ENCODE data around the gene CNGA1.

Gene CNGA1

GRCh38 chr4:48033412-48033811 lies 16.9 kb upstream of the CNGA1 start:
- TF ChIP-seq L3MBTL2 (conservative IDR thresholded peaks at IDR 0.05) (no peak), SUZ12 (IDR thresholded peaks at IDR 0.05) (no peak), FOXK2 (IDR thresholded peaks at IDR 0.05) (no peak), PKNOX1 (IDR thresholded peaks at IDR 0.05) (no peak), LEF1 (IDR thresholded peaks at IDR 0.05; ENCODE audit: borderline replicate concordance) (no peak), FOXA1 (IDR thresholded peaks at IDR 0.05) (no peak), BHLHE40 (IDR thresholded peaks at IDR 0.05; ENCODE audit: borderline replicate concordance) (no peak), NFRKB (IDR thresholded peaks at IDR 0.05) (no peak), ZNF384 (IDR thresholded peaks at IDR 0.05) (no peak), HDGF (IDR thresholded peaks at IDR 0.05; ENCODE audit: borderline replicate concordance) (no peak)
- ChIA-PET CTCF (interaction anchor here (0.8 to 1.2 kb wide), 3 partner anchors 9 to 15 kb away, joined by 3 read pairs; no protein-coding TSS in a partner anchor), POLR2A (no interaction called here)
- DNase-seq (ENCODE audit: extremely low spot score): no peak

GRCh38 chr4:48032721-48033120 lies 16.2 kb upstream of the CNGA1 start:
- no peak for DNase-seq (ENCODE audit: extremely low spot score)
- ChIA-PET CTCF (interaction anchor here (0.6 to 0.8 kb wide), 2 partner anchors 69 to 76 kb away, joined by 3 read pairs; no protein-coding TSS in a partner anchor), POLR2A (no interaction called here)
- no peak for TF ChIP-seq NFRKB (IDR thresholded peaks at IDR 0.05)
- TF ChIP-seq ELF4 (IDR thresholded peaks at IDR 0.05): no peak
- no peak for TF ChIP-seq CTBP1 (IDR thresholded peaks at IDR 0.05; ENCODE audit: borderline replicate concordance)
- TF ChIP-seq L3MBTL2 (conservative IDR thresholded peaks at IDR 0.05): no peak
- TF ChIP-seq ZNF384 (IDR thresholded peaks at IDR 0.05): no peak

GRCh38 chr4:48031802-48032525 lies 15.5 kb upstream of the CNGA1 start:
- no peak for DNase-seq (ENCODE audit: extremely low spot score)
- ChIA-PET POLR2A (no interaction called here), CTCF (interaction anchor here (0.6 to 0.8 kb wide), 2 partner anchors 70 to 77 kb away, joined by 3 read pairs; no protein-coding TSS in a partner anchor)

GRCh38 chr4:48030470-48030869 lies 14.0 kb upstream of the CNGA1 start:
- no peak for TF ChIP-seq ZNF384 (IDR thresholded peaks at IDR 0.05)
- DNase-seq (ENCODE audit: extremely low spot score): no peak
- ChIA-PET CTCF (interaction anchor here (0.7 kb wide), 1 partner anchor 326 kb away, joined by 3 read pairs; no protein-coding TSS in a partner anchor), POLR2A (no interaction called here)

More at GRCh38 chr4:48031802-48032525, 15.5 kb upstream of the CNGA1 start:
- TF ChIP-seq SUZ12 (IDR thresholded peaks at IDR 0.05) (no peak), FOXK2 (IDR thresholded peaks at IDR 0.05) (no peak), FOXM1 (IDR thresholded peaks at IDR 0.05; ENCODE audit: borderline replicate concordance) (no peak), SP1 (IDR thresholded peaks at IDR 0.05) (no peak), NFRKB (IDR thresholded peaks at IDR 0.05) (no peak), LEF1 (IDR thresholded peaks at IDR 0.05; ENCODE audit: borderline replicate concordance) (no peak), TARDBP (IDR thresholded peaks at IDR 0.05) (no peak), CTBP1 (IDR thresholded peaks at IDR 0.05; ENCODE audit: borderline replicate concordance) (no peak), L3MBTL2 (conservative IDR thresholded peaks at IDR 0.05) (no peak), ELF4 (IDR thresholded peaks at IDR 0.05) (no peak), FOXA1 (IDR thresholded peaks at IDR 0.05) (no peak), PKNOX1 (IDR thresholded peaks at IDR 0.05) (no peak), ARNT (IDR thresholded peaks at IDR 0.05) (no peak), BHLHE40 (IDR thresholded peaks at IDR 0.05; ENCODE audit: borderline replicate concordance) (no peak), HDGF (IDR thresholded peaks at IDR 0.05; ENCODE audit: borderline replicate concordance) (no peak), ZNF384 (IDR thresholded peaks at IDR 0.05) (no peak)

GRCh38 chr4:48028696-48029095 lies 12.2 kb upstream of the CNGA1 start:
- no peak for TF ChIP-seq ELF4 (IDR thresholded peaks at IDR 0.05)
- no peak for TF ChIP-seq ZNF384 (IDR thresholded peaks at IDR 0.05)
- TF ChIP-seq SUZ12 (IDR thresholded peaks at IDR 0.05): no peak
- TF ChIP-seq CTBP1 (IDR thresholded peaks at IDR 0.05; ENCODE audit: borderline replicate concordance): no peak
- TF ChIP-seq PKNOX1 (IDR thresholded peaks at IDR 0.05): no peak
- TF ChIP-seq FOXK2 (IDR thresholded peaks at IDR 0.05): no peak
- CTCF ChIA-PET: no interaction called here
- POLR2A ChIA-PET: no interaction called here
- no peak for DNase-seq (ENCODE audit: extremely low spot score)

- ChIA-PET POLR2A (no interaction called here), CTCF (no interaction called here)
- no peak for DNase-seq (ENCODE audit: extremely low spot score)
- no peak for TF ChIP-seq FOXK2 (IDR thresholded peaks at IDR 0.05)
These were observed 11.2 kb upstream of the CNGA1 start for GRCh38 chr4:48027653-48028052.

- POLR2A ChIA-PET: no interaction called here
- TF ChIP-seq NFRKB (IDR thresholded peaks at IDR 0.05) (no peak), ELF4 (IDR thresholded peaks at IDR 0.05) (no peak), CTBP1 (IDR thresholded peaks at IDR 0.05; ENCODE audit: borderline replicate concordance) (no peak), SUZ12 (IDR thresholded peaks at IDR 0.05) (no peak), TARDBP (IDR thresholded peaks at IDR 0.05) (no peak), SP1 (IDR thresholded peaks at IDR 0.05) (no peak), HDGF (IDR thresholded peaks at IDR 0.05; ENCODE audit: borderline replicate concordance) (no peak), ZNF384 (IDR thresholded peaks at IDR 0.05) (no peak), FOXM1 (IDR thresholded peaks at IDR 0.05; ENCODE audit: borderline replicate concordance) (no peak)
- CTCF ChIA-PET: no interaction called here
- DNase-seq (ENCODE audit: extremely low spot score): no peak
These were observed 8.5 kb upstream of the CNGA1 start for GRCh38 chr4:48025005-48025404.

All from HEK293T (cell line).